ENCODE data around the gene CFAP65.

Gene CFAP65

GRCh38 chr2:219017201-219017931 is 23.9 kb downstream of the CFAP65 start:
- no peak overlapping the region for H3K27ac Mint-ChIP-seq
- no peaks in the 10 kb centered on the region for H3K9me3 Mint-ChIP-seq
- ATAC-seq (no peak), DNase-seq (ENCODE audit: low spot score in 2 of 2) (no peak)
- H3K4me3 Mint-ChIP-seq = no peak overlapping the region
- H3K4me1 Mint-ChIP-seq = no peaks in the 10 kb centered on the region
- no peaks in the 10 kb centered on the region for H3K36me3 Mint-ChIP-seq

GRCh38 chr2:219016721-219017120 is 24.6 kb downstream of the CFAP65 start:
- Mint-ChIP-seq H3K4me3 (no peak overlapping the region), H3K9me3 (no peaks in the 10 kb centered on the region), H3K27ac (no peak overlapping the region), H3K4me1 (no peaks in the 10 kb centered on the region), H3K36me3 (no peaks in the 10 kb centered on the region)
- no peak for DNase-seq (ENCODE audit: low spot score in 2 of 2)
- no peak for ATAC-seq

- no peak overlapping the region for H3K4me3 Mint-ChIP-seq
- no peaks in the 10 kb centered on the region for H3K9me3 Mint-ChIP-seq
- no peak for DNase-seq (ENCODE audit: low spot score in 2 of 2)
- no peaks in the 10 kb centered on the region for H3K36me3 Mint-ChIP-seq
- ATAC-seq = no peak
- H3K4me1 Mint-ChIP-seq = no peaks in the 10 kb centered on the region
- H3K27ac Mint-ChIP-seq = no peak overlapping the region
These were observed 30.4 kb downstream of the CFAP65 start for GRCh38 chr2:219010873-219011272.

GRCh38 chr2:219010162-219010756 is 31.1 kb downstream of the CFAP65 start:
- ATAC-seq (peak; percentile 60), DNase-seq (ENCODE audit: low spot score in 2 of 2) (no peak)
- H3K9me3 Mint-ChIP-seq = no peaks in the 10 kb centered on the region
- no peak overlapping the region for H3K4me3 Mint-ChIP-seq
- no peaks in the 10 kb centered on the region for H3K36me3 Mint-ChIP-seq
- H3K4me1 Mint-ChIP-seq = no peaks in the 10 kb centered on the region
- no peak overlapping the region for H3K27ac Mint-ChIP-seq

- DNase-seq (ENCODE audit: low spot score in 2 of 2) = no peak
- no peak for ATAC-seq
- Mint-ChIP-seq H3K4me1 (no peaks in the 10 kb centered on the region), H3K4me3 (no peak overlapping the region), H3K36me3 (no peaks in the 10 kb centered on the region), H3K27ac (no peak overlapping the region), H3K9me3 (no peaks in the 10 kb centered on the region)
These were observed 32.0 kb downstream of the CFAP65 start for GRCh38 chr2:219009294-219009693.

- ATAC-seq = no peak
- Mint-ChIP-seq H3K27ac (no peak overlapping the region), H3K36me3 (no peaks in the 10 kb centered on the region), H3K4me1 (peaks cover 16% of the 10 kb centered on the region), H3K9me3 (no peaks in the 10 kb centered on the region), H3K4me3 (no peak overlapping the region)
- DNase-seq (ENCODE audit: low spot score in 2 of 2) = no peak
These were observed 37.3 kb downstream of the CFAP65 start for GRCh38 chr2:219003979-219004378.

- Mint-ChIP-seq H3K27ac (no peak overlapping the region), H3K9me3 (no peaks in the 10 kb centered on the region), H3K36me3 (no peaks in the 10 kb centered on the region), H3K4me1 (peaks cover 16% of the 10 kb centered on the region), H3K4me3 (peak overlapping the region; percentile 57)
- ATAC-seq (no peak), DNase-seq (ENCODE audit: low spot score in 2 of 2) (no peak)
These were observed 38.1 kb downstream of the CFAP65 start for GRCh38 chr2:219003267-219003634.

- Mint-ChIP-seq H3K36me3 (no peaks in the 10 kb centered on the region), H3K4me1 (peaks cover 16% of the 10 kb centered on the region), H3K4me3 (peak overlapping the region; percentile 57), H3K27ac (no peak overlapping the region), H3K9me3 (no peaks in the 10 kb centered on the region)
- DNase-seq (ENCODE audit: low spot score in 2 of 2) (no peak), ATAC-seq (peak; percentile 51)
These were observed 38.7 kb downstream of the CFAP65 start for GRCh38 chr2:219002395-219003266.

- Mint-ChIP-seq H3K9me3 (no peaks in the 10 kb centered on the region), H3K36me3 (no peaks in the 10 kb centered on the region), H3K4me3 (peak overlapping the region; percentile 57), H3K4me1 (peaks cover 16% of the 10 kb centered on the region), H3K27ac (no peak overlapping the region)
- ATAC-seq (peak; percentile 55), DNase-seq (ENCODE audit: low spot score in 2 of 2) (no peak)
These were observed 39.5 kb downstream of the CFAP65 start for GRCh38 chr2:219001577-219002394.

- DNase-seq (ENCODE audit: low spot score in 2 of 2) = no peak
- H3K4me3 Mint-ChIP-seq = peak overlapping the region; percentile 8
- no peaks in the 10 kb centered on the region for H3K9me3 Mint-ChIP-seq
- no peak overlapping the region for H3K27ac Mint-ChIP-seq
- peaks cover 16% of the 10 kb centered on the region for H3K4me1 Mint-ChIP-seq
- ATAC-seq = no peak
- no peaks in the 10 kb centered on the region for H3K36me3 Mint-ChIP-seq
These were observed 40.2 kb downstream of the CFAP65 start for GRCh38 chr2:219001100-219001576.

GRCh38 chr2:219000569-219000960 is 40.8 kb downstream of the CFAP65 start:
- no peak for ATAC-seq
- Mint-ChIP-seq H3K9me3 (no peaks in the 10 kb centered on the region), H3K4me1 (peaks cover 16% of the 10 kb centered on the region), H3K36me3 (no peaks in the 10 kb centered on the region), H3K27ac (no peak overlapping the region), H3K4me3 (peak overlapping the region; percentile 8)
- no peak for DNase-seq (ENCODE audit: low spot score in 2 of 2)

- H3K27ac Mint-ChIP-seq = no peak overlapping the region
- no peaks in the 10 kb centered on the region for H3K36me3 Mint-ChIP-seq
- no peak overlapping the region for H3K4me3 Mint-ChIP-seq
- peaks cover 16% of the 10 kb centered on the region for H3K4me1 Mint-ChIP-seq
- DNase-seq (ENCODE audit: low spot score in 2 of 2) = no peak
- no peaks in the 10 kb centered on the region for H3K9me3 Mint-ChIP-seq
- no peak for ATAC-seq
These were observed 41.3 kb downstream of the CFAP65 start for GRCh38 chr2:218999881-219000568.

- Mint-ChIP-seq H3K27ac (no peak overlapping the region), H3K4me1 (peaks cover 16% of the 10 kb centered on the region), H3K36me3 (no peaks in the 10 kb centered on the region), H3K4me3 (no peak overlapping the region), H3K9me3 (no peaks in the 10 kb centered on the region)
- DNase-seq (ENCODE audit: low spot score in 2 of 2) = no peak
- ATAC-seq = no peak
These were observed 42.1 kb downstream of the CFAP65 start for GRCh38 chr2:218999021-218999880.

Measured in stimulated activated effector memory CD8-positive, alpha-beta T cell treated with anti-CD3 and anti-CD28 coated beads, Interleukin-12 subunit alpha, Interleukin-12 subunit beta, amount 100 ng/mL, for 72 hours (primary cell).